C4-2B (cell line): ENCODE measurements around the gene UGT1A9.

Experiments used
- CTCF ChIP-seq: fragments of 450-650 bp; conservative IDR thresholded peaks from 2 replicates; pipeline ENCODE4 v1.5.1; 2017; ENCODE audit warnings: mild to moderate bottlenecking
- ZFX ChIP-seq: fragments of 450-650 bp; IDR thresholded peaks from 2 replicates; pipeline ENCODE4 v1.6.1; 2017

GRCh38 chr2:233802132-233802815, 130.6 kb downstream of the UGT1A9 start:
- no peak for TF ChIP-seq CTCF
- TF ChIP-seq ZFX = no peak
